GM20431 (cell line): ENCODE measurements around the gene RNF150.
"Not testable (repeated sequence)": the region's sequence is repeated elsewhere in the genome, so short reads cannot be mapped to it uniquely, and the experiment has no call there.

Source experiments
- in situ Hi-C: fragments of 300-500 bp; cut with MseI, MboI; formaldehyde crosslinking; loops from one replicate; pipeline ENCODE4 v1.15.0; 2020; ENCODE audit warnings: low sequenced_read_pairs; ENCODE audit not compliant: unreplicated experiment

Gene RNF150

DNA sequence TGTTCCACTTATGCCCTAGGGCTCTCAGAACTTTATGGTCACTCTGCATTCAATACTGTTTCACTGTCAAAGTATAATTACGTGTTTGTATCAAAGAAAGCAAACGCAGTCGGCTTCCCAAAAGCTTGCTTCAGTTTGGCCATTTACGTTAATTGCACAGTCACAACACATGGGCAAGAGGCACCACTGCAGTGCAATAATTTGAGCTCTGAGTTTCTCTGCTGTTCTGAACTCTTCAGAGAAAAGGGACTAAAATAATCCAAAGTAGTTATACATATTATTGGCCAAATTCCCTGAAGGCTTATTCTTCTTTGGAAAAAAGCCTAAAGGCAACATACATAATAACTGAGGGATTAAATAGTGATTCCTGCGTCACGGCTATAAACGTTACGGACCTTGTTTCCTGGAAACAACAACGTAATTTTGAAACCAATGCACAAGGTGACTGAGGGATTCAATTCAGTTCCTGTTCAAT is 51.3 kb downstream of the RNF150 start:
- in situ Hi-C loops, result no loop called here

- in situ Hi-C loops, result no loop called here
These were observed 52.6 kb downstream of the RNF150 start for GRCh38 chr4:141080668-141081067.

GRCh38 chr4:141079393-141079930 is 53.8 kb downstream of the RNF150 start:
- in situ Hi-C loops, result no loop called here

GRCh38 chr4:141078871-141079270 is 54.4 kb downstream of the RNF150 start:
- in situ Hi-C loops, result no loop called here

DNA sequence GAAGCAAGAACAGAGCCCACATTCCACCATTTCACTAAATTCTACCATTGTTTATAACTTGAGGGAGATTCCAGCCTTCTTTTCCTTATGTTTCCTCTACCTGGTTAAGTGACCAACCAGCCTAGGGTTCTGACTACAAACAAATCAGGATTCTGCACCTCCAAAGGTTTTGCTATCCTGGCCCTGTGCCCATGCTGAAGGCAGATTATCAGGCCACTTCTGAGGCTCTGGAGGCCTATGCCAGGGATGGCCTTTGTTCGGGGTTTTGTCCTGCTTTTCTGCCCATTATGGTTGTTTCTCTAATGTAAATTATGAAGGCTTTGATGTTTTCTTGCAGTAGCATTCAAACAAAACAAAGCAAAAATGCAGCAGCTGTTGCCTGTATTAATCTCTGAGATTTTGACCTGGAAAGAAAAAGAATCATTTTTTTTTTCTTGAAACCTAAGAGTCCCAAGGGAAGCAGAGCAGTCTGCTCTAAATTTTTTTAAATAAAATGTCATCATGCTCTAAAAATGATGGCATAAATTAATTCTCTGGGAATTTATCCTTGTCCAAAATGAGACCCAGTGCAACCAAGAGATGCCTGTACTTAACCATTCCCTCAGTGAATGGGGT is 55.6 kb downstream of the RNF150 start:
- in situ Hi-C loops, result no loop called here

DNA sequence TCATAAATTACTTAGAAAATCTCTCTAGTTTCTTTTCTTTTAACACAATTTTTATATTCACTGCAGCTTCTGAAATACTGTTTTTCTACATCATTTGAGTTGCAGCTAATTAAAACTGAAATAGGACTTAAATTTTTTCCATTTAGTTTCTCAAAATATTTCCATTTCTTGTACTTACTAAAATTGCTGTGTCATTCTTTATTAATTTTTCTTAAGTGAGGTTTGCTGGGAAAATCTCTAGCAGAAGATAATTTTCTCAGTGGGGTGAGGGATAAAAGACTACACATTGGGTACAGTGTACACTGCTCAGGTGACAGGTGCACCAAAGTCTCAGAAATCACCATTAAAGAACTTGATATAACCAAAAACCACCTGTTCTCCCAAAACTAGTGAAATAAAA is 57.7 kb downstream of the RNF150 start:
- in situ Hi-C loops, result no loop called here

DNA sequence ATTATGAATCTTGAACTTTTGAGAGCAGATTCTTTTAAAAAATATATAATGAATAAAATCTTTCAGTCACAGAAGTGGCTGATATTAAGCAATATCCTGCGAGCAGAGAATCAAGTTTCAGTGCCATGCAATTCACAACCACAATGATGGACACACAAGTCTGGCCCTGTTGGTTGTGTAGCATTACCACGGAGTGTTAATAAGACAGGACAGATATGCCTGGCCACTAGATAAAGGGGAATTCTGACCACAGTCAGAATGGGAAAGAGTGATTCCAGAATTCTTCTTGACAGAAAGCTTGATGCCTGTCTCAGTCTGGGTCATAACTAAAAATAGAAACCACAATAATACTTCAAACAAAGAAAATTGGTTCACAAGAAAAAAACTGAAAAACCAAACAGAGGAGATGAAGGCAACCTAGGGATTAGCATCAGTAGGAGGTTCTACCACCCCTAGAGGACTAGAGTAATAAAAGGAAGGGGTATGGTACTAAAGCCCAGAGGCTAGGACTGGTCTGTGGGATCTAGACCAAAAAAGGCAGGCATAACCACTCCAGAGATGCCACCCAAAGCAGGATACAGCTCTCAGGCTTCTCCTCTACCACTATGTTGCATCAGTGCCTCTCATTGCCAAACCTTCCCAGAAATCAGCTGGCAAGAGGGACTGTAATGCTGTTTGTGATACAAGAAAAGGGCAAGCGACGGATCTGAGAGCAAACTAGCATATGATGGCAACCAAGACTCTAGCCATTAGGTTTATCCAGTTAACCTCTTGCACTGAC is 59.0 kb downstream of the RNF150 start:
- in situ Hi-C loops, result no loop called here

- in situ Hi-C loops, result no loop called here
These were observed 66.6 kb downstream of the RNF150 start for GRCh38 chr4:141066690-141067089.

GRCh38 chr4:141065872-141066271 is 67.4 kb downstream of the RNF150 start:
- in situ Hi-C loops, result no loop called here

DNA sequence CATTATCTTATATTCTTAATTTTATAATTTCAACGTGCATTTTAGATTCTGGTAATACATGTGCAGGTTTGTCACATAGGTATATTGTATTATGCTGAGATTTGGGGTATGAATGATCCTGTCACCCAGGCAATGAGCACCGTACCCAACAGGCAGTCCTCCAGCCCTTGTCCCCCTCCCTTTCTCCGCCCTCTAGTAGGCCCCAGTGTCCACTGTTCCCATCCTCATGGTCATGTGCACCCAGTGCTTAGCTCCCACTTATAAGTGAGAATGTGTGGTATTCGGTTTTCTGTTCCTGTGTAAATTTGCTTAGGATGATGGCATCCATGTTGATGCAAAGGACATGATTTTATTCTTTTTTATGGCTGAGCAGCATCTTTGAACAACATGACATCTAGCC is 70.6 kb downstream of the RNF150 start:
- in situ Hi-C loops, result no loop called here

DNA sequence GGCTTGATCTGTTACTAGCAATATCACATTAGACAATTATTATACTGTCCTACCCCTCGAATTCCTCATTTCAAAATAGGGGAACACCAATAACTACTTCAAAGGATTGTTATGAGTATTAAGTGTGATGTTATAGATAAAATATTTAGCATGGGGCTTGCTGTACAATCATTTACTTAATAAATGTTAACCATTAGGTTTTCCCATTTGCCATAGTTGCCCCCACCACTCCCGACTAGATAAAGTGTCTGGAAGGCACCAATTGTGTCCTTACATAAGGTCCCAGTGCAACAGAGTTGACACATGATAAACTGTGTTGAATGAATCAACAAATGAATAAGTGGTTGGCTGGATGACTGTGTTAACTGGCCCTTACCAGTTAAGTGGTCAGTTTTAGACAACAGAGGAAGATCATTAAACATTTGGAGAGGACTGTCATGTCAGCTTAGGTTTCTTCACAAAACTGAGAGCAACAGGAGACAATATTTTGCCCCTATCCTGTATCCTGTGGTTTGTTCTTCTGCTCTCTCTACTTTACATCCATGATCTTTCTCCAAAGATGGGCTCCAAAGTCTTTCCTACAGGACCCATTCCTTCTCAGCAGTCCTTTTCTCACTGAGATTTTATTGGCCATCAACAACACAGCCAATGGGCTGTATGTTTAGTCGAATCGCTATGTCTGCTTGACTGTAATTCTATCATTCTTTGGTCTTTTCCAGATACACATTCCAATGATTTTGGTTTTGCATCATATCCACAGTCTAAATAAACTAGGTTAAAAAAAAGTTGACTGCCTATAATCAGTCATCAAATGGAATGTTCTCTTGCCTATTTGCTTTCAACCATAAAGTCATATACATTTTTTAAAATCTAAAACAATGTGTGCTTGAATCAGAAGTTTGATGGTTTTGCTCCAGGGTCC is 74.4 kb downstream of the RNF150 start:
- in situ Hi-C loops, result no loop called here

DNA sequence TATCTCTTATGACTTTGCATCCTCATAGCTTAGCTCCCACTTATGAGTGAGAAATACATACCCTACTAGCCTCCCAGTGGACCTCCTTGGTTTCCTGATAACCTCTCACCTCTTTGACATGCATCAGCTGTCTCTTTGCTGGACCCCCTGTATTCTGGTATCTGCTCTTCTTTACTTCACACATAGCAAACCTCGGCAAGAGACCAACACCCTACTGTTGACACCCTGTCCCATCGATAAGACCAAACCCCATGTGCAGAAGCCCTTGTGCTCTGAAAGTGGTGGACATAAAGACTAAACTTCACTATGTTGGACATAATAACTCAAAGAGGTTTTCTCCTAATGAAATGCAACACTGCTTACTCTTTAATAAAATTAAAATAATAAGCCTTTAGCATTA is 75.7 kb downstream of the RNF150 start:
- in situ Hi-C loops, result no loop called here

GRCh38 chr4:141056473-141056872 is 76.8 kb downstream of the RNF150 start:
- in situ Hi-C loops, result no loop called here

DNA sequence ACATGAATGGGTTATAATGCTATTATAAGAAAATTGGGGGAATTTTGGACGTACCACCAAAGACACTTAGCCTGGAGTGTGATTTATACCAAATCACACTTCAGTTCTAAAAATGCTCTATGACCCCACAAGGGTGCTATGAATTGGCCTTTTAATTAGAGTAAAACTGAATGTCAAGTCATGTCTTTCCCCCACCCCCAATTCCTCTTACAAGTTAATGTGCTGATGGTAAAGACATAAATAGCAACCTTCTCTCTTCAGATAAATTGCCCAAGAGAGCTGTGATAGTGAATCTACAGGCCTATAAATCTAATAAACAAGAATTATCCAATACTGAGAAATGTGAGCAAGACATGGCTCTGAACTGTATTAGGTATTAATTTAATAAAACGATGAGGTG is 78.8 kb downstream of the RNF150 start:
- in situ Hi-C loops, result no loop called here

DNA sequence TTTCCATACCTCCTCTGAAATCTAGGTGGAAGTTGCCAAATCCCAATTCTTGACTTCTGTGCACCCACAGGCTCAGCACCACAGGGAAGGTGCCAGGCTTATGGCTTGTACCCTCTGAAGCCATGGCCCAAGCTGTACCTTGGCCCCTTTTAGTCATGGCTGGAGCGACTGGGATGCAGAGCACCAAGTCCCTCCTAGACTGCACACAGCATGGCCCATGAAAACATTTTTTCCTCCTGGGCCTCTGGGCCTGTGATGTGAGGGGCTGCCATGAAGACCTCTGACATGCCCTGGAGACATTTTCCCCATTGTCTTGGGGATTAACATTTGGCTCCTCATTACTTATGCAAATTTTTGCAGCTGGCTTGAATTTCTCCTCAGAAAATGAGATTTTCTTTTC is 82.3 kb downstream of the RNF150 start:
- in situ Hi-C loops, result not testable (repeated sequence)

- in situ Hi-C loops, result no loop called here
These were observed 85.9 kb downstream of the RNF150 start for GRCh38 chr4:141047228-141047884.

- in situ Hi-C loops, result no loop called here
These were observed 87.0 kb downstream of the RNF150 start for GRCh38 chr4:141046255-141046654.

GRCh38 chr4:141045848-141046247 is 87.4 kb downstream of the RNF150 start:
- in situ Hi-C loops, result no loop called here

DNA sequence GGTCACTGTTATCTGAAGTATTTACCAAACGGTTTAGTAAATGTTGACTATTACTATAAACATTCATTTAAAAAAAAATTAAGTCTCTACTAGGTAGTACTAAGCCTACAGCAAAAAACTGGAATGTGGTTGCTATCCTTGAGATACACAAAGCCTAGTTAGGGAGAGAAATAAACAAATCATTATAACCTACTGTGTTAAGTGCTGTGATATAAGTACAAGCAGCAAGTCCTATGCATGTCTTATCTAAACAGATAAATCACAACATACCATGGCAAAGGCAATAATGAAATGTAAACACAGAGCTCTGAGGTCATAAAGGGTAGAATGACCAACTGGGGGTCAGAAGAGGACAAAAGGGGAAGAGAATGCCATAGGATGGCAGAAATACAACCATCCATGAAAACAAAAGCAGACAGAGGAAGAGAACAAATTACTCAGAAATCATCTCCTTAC is 92.2 kb downstream of the RNF150 start:
- in situ Hi-C loops, result no loop called here

GRCh38 chr4:141039156-141039555 is 94.1 kb downstream of the RNF150 start:
- in situ Hi-C loops, result no loop called here
